IMR-90 (cell line): ENCODE measurements around the gene MCM8. TPM values are rescaled to one million over a fixed set of nuclear protein-coding genes. Genes with fewer than 3 reads are reported as not detected.

Experiments
- ATAC-seq: fragments of 200-7000 bp; cut with Tn5 transposase; 2 replicates; pipeline ENCODE4 v1.9.1; 2020; ENCODE audit warnings: low read depth, mild to moderate bottlenecking, moderate library complexity
- BruUV-seq: library from RNA; stranded (reverse); fragments of 400-500 nt; replicated peaks from 2 replicates; lab custom pipeline; 2021; lab: Mats Ljungman, UMichigan
- CTCF ChIA-PET: fragments of 300-600 bp; formaldehyde crosslinking; extraction: SDS; loops from one replicate; lab custom pipeline; 2021; ENCODE audit warnings: antibody characterized with exemption; lab: Yijun Ruan, JAX
- POLR2A ChIA-PET: fragments of 300-600 bp; sonication (Branson Sonifier 250); formaldehyde crosslinking; loops from one replicate; lab custom pipeline; 2022; ENCODE audit warnings: antibody characterized with exemption; ENCODE audit not compliant: unreplicated experiment; lab: Charles Lee
- DNase-seq: peaks from one replicate; pipeline ENCODE4 v3.0.0; 2013
- H2AFZ ChIP-seq: replicated peaks from 2 replicates; pipeline ENCODE3; 2013; ENCODE audit warnings: low read length, mild to moderate bottlenecking; ENCODE audit not compliant: poor library complexity
- H2AK5ac ChIP-seq: 2 replicates; pipeline ENCODE4 v1.6.1; 2013; ENCODE audit warnings: low read depth, low read length, inconsistent platforms
- H2AK9ac ChIP-seq: replicated peaks from 2 replicates; pipeline ENCODE3; 2013; ENCODE audit warnings: mild to moderate bottlenecking, low read depth, low read length, moderate library complexity; ENCODE audit not compliant: poor library complexity
- H2BK120ac ChIP-seq: 2 replicates; pipeline ENCODE4 v1.6.1; 2013; ENCODE audit warnings: low read depth, low read length, inconsistent platforms
- H2BK15ac ChIP-seq: 3 replicates; pipeline ENCODE4 v1.6.1; 2013; ENCODE audit warnings: low read depth, low read length, inconsistent platforms
- H2BK20ac ChIP-seq: 2 replicates; pipeline ENCODE4 v1.6.1; 2013; ENCODE audit warnings: low read depth, mild to moderate bottlenecking, inconsistent platforms, low read length, moderate library complexity
- H2BK5ac ChIP-seq: 2 replicates; pipeline ENCODE4 v1.6.1; 2013; ENCODE audit warnings: mild to moderate bottlenecking, low read depth, low read length, inconsistent platforms; ENCODE audit not compliant: poor library complexity, severe bottlenecking
- H3K14ac ChIP-seq: replicated peaks from 2 replicates; pipeline ENCODE4 v1.6.1; 2013; ENCODE audit warnings: low read depth, low read length, inconsistent platforms
- H3K18ac ChIP-seq: 2 replicates; pipeline ENCODE4 v1.6.1; 2013; ENCODE audit warnings: low read depth, low read length, control low read depth
- H3K23ac ChIP-seq: 2 replicates; pipeline ENCODE4 v1.6.1; 2013; ENCODE audit warnings: low read depth, low read length, inconsistent platforms
- H3K27ac ChIP-seq: 2 replicates; pipeline ENCODE4 v1.5.1; 2013; ENCODE audit warnings: mild to moderate bottlenecking, control low read depth, low read length; ENCODE audit not compliant: insufficient read depth
- H3K27me3 ChIP-seq: 2 replicates; pipeline ENCODE4 v1.6.1; 2013; ENCODE audit warnings: low read length; ENCODE audit not compliant: control insufficient read depth, insufficient read depth
- H3K36me3 ChIP-seq: 2 replicates; pipeline ENCODE4 v1.6.1; 2013; ENCODE audit warnings: low read length, mixed read lengths; ENCODE audit not compliant: control insufficient read depth, insufficient read depth
- H3K4ac ChIP-seq: 2 replicates; pipeline ENCODE4 v1.6.1; 2013; ENCODE audit warnings: low read depth, low read length, inconsistent platforms
- H3K4me1 ChIP-seq: 2 replicates; pipeline ENCODE4 v1.6.1; 2013; ENCODE audit warnings: low read length, mixed read lengths; ENCODE audit not compliant: control insufficient read depth, insufficient read depth
- H3K4me2 ChIP-seq: 2 replicates; pipeline ENCODE4 v1.6.1; 2013; ENCODE audit warnings: low read depth, mild to moderate bottlenecking, control low read depth, low read length, moderate library complexity
- H3K4me3 ChIP-seq: 2 replicates; pipeline ENCODE4 v1.5.1; 2013; ENCODE audit warnings: low read depth, mild to moderate bottlenecking, control low read depth, low read length, moderate library complexity; ENCODE audit not compliant: insufficient read depth
- H3K56ac ChIP-seq: 2 replicates; pipeline ENCODE4 v1.6.1; 2013; ENCODE audit warnings: low read length, inconsistent platforms; ENCODE audit not compliant: insufficient read depth; ENCODE audit errors: extremely low read depth
- H3K79me1 ChIP-seq, 2 experiments: 2 replicates each; pipeline ENCODE4 v1.6.1; 2013; ENCODE audit warnings: low read length in 2 of 2, inconsistent platforms in 1 of 2, low read depth in 1 of 2
- H3K9ac ChIP-seq: 2 replicates; pipeline ENCODE4 v1.6.1; 2013; ENCODE audit warnings: low read depth, low read length, control low read depth
- H3K9me1 ChIP-seq: 2 replicates; pipeline ENCODE4 v1.6.1; 2013; ENCODE audit warnings: low read length, inconsistent platforms; ENCODE audit not compliant: insufficient read depth
- H3K9me3 ChIP-seq: 2 replicates; pipeline ENCODE4 v1.6.1; 2013; ENCODE audit warnings: low read length; ENCODE audit not compliant: control insufficient read depth, insufficient read depth
- H4K20me1 ChIP-seq: 2 replicates; pipeline ENCODE4 v1.6.1; 2013; ENCODE audit warnings: low read length, inconsistent platforms; ENCODE audit not compliant: insufficient read depth
- H4K5ac ChIP-seq: 2 replicates; pipeline ENCODE4 v1.6.1; 2013; ENCODE audit warnings: mild to moderate bottlenecking, low read depth, low read length, control low read depth
- H4K8ac ChIP-seq, 2 experiments: 2 replicates each; pipeline ENCODE4 v1.6.1; 2013; ENCODE audit warnings: low read depth in 2 of 2, low read length in 2 of 2, control low read depth in 1 of 2, inconsistent platforms in 1 of 2
- H4K91ac ChIP-seq: 2 replicates; pipeline ENCODE4 v1.6.1; 2013; ENCODE audit warnings: low read depth, low read length, inconsistent platforms; ENCODE audit not compliant: insufficient read depth
- CHD1 ChIP-seq: IDR thresholded peaks from 2 replicates; pipeline ENCODE4 v1.6.1; 2012; ENCODE audit warnings: low read depth, low read length, improper control_type of control experiment
- CTCF ChIP-seq: conservative IDR thresholded peaks from 2 replicates; pipeline ENCODE4 v1.5.1; 2012; ENCODE audit warnings: mild to moderate bottlenecking, low read depth, low read length, improper control_type of control experiment
- MAFK ChIP-seq: IDR thresholded peaks from 2 replicates; pipeline ENCODE4 v1.6.1; 2012; ENCODE audit warnings: low read depth, low read length, improper control_type of control experiment
- MAZ ChIP-seq: IDR thresholded peaks from 2 replicates; pipeline ENCODE4 v1.6.1; 2012; ENCODE audit warnings: low read depth, mild to moderate bottlenecking, low read length, improper control_type of control experiment, moderate library complexity, borderline replicate concordance
- MXI1 ChIP-seq: IDR thresholded peaks from 2 replicates; pipeline ENCODE4 v1.6.1; 2012; ENCODE audit warnings: low read depth, mild to moderate bottlenecking, low read length, moderate library complexity, borderline replicate concordance
- NFE2L2 ChIP-seq: fragments of 150-350 bp; IDR thresholded peaks from 2 replicates; pipeline ENCODE4 v1.6.1; 2016; ENCODE audit warnings: low read depth, mild to moderate bottlenecking, low read length
- POLR2A ChIP-seq: IDR thresholded peaks from 2 replicates; pipeline ENCODE4 v1.6.1; 2012; ENCODE audit warnings: mild to moderate bottlenecking, low read depth, low read length
- RAD21 ChIP-seq: IDR thresholded peaks from 2 replicates; pipeline ENCODE4 v1.6.1; 2012; ENCODE audit warnings: low read length, improper control_type of control experiment
- USF2 ChIP-seq: fragments of 150-350 bp; IDR thresholded peaks from 2 replicates; pipeline ENCODE4 v1.6.1; 2017; ENCODE audit warnings: mild to moderate bottlenecking, antibody characterized with exemption, low read length, low read depth
- WGBS, 2 experiments: methylation state at CpG; one replicate each; pipeline versions ENCODE4 v1.1.5 to v1.1.7; 2013; ENCODE audit warnings: missing lambda C conversion rate in 2 of 2; ENCODE audit not compliant: insufficient read length in 1 of 2; ENCODE audit errors: extremely low coverage in 2 of 2; 5-methylcytosine and 5-hydroxymethylcytosine counted together
- dilution Hi-C: fragments of 300-500 bp; cut with HindIII; formaldehyde crosslinking; loops from one replicate; pipeline ENCODE4 v1.14.3; 2018; ENCODE audit warnings: low sequenced_read_pairs; ENCODE audit not compliant: unreplicated experiment
- in situ Hi-C: fragments of 300-500 bp; cut with MboI; formaldehyde crosslinking; loops from 3 replicates; pipeline ENCODE4 v1.14.3; 2019; ENCODE audit warnings: low sequenced_read_pairs, inconsistent platforms, mixed read lengths
- intact Hi-C: fragments of 100-400 bp; cut with micrococcal nuclease; formaldehyde crosslinking; loops from 2 replicates; pipeline ENCODE4 v1.10.0; 2022
- polyA plus RNA-seq, 3 experiments: library from polyadenylated mRNA; depleted of rRNA; stranded (reverse); fragments of >200 nt; gene quantifications; 2 replicates each; pipeline ENCODE4 v1.2.3, GENCODE V29; 2012; ENCODE audit warnings: low replicate concordance in 1 of 3
- total RNA-seq: library from RNA; depleted of rRNA; stranded (reverse); fragments of >200 nt; gene quantifications from 2 replicates; pipeline ENCODE4 v1.2.3, GENCODE V29; 2012

MCM8 gene
- total and polyA plus RNA-seq, 2 of the 4 experiments (the other 2 are of a cell fraction) = 4.2 to 11.5 TPM

GRCh38 chr20:5949943-5950270 is 545 bp upstream of the MCM8 start:
- peak overlapping the region; percentile 57 for H3K4ac ChIP-seq
- H3K27ac ChIP-seq = peak overlapping the region; percentile 36
- ChIA-PET POLR2A (no interaction called here), CTCF (no interaction called here)
- no peak overlapping the region; the same call in 1 of the 2 replicates for H2AK5ac ChIP-seq
- peak overlapping the region; percentile 47; the same call in 1 of the 2 replicates for H4K5ac ChIP-seq
- ATAC-seq (peak; percentile 10), DNase-seq (no peak)
- TF ChIP-seq NFE2L2 = no peak
- TF ChIP-seq MXI1 = no peak
- TF ChIP-seq CHD1 = no peak
- no peak for TF ChIP-seq USF2
- no peak for TF ChIP-seq RAD21
- TF ChIP-seq MAFK = no peak
- TF ChIP-seq CTCF = no peak
- TF ChIP-seq POLR2A = no peak
- TF ChIP-seq MAZ = no peak
- H4K8ac ChIP-seq = peak overlapping the region; percentile 44 to 92
- no peak overlapping the region for H2BK15ac ChIP-seq
- no peak overlapping the region for H3K18ac ChIP-seq
- H4K91ac ChIP-seq = peak overlapping the region; percentile 50; the same call in 1 of the 2 replicates
- H3K4me3 ChIP-seq = peak overlapping the region; percentile 65
- no peaks in the 10 kb centered on the region for H3K9me3 ChIP-seq
- peak overlapping the region; percentile 40; the same call in 1 of the 2 replicates for H3K56ac ChIP-seq
- H3K27me3 ChIP-seq = no peaks in the 10 kb centered on the region
- in situ Hi-C loops (loop anchor here (25.0 kb wide), 1 partner anchor 413 kb away; no protein-coding TSS in a partner anchor), intact Hi-C loops (loop anchor here (1.0 to 2.0 kb wide), 3 partner anchors 53 to 421 kb away; no protein-coding TSS in a partner anchor), dilution Hi-C loops (no loop called here)
- H3K4me2 ChIP-seq = peak overlapping the region; percentile 95
- H3K23ac ChIP-seq = peak overlapping the region; percentile 79; the same call in 1 of the 2 replicates
- WGBS, 2 experiments = 0% methylated on average over 5 of the region's 11 CpGs; no CpG with 5 or more reads in 1 of the 2 experiments
- peaks cover 25 to 38% of the 10 kb centered on the region in 2 experiments for H3K79me1 ChIP-seq
- H3K9me1 ChIP-seq = 0 out of 2 replicates have a peak, but pooled peaks cover 6% of the 10 kb centered on the region
- H3K14ac ChIP-seq = peak overlapping the region; percentile 30
- peak overlapping the region; percentile 98 for H2AFZ ChIP-seq
- TSS peak; percentile 47 for BruUV-seq
- H3K9ac ChIP-seq = peak overlapping the region; percentile 66
- no peak overlapping the region for H2BK20ac ChIP-seq
- H3K36me3 ChIP-seq = peaks cover 10% of the 10 kb centered on the region
- peak overlapping the region; percentile 53 for H2AK9ac ChIP-seq
- peak overlapping the region; percentile 6 for H2BK5ac ChIP-seq
- H2BK120ac ChIP-seq = peak overlapping the region; percentile 25; the same call in 1 of the 2 replicates
- H4K20me1 ChIP-seq = 0 out of 2 replicates have a peak, but pooled peaks cover 3% of the 10 kb centered on the region
- no peaks in the 10 kb centered on the region for H3K4me1 ChIP-seq
